Measurements from ENCODE around the gene ADAP2. TPM values are rescaled to one million over a fixed set of nuclear protein-coding genes. Genes with fewer than 3 reads are reported as not detected.

Gene ADAP2
- total RNA-seq, 2 experiments from 2014 or later: 0.72 to 1.2 TPM

DNA sequence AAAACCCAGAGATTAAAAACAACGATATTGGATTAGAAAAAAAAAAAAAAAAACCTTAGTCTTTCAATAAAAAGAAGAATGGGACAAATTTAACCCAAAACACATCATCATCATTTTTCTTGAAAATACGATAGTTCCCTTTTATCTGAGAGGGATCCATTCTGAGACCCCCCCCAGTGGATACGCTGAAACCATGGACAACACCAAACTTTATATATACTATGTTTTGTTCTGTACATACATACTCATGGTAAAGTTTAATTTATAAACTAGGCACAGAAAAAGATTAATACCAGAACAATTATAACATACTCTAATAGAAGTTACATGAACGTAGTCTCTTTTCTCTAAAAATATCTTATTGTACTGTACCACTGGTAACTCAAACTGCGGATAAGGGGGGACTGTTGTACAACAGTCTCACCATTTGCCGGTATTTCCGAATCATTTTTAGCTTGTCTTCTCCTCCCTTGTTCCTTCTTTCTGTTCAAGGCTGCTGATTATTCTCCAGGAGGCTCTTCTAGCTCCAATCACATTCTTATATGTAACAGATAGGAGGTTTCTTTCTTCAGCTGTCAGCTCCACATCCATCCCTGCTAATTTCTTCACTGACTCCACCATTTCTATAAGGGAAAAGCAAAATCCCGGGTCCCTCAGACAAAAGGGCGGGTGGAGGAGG, 86.1 kb downstream of the ADAP2 start:
- H3K4me3 Mint-ChIP-seq: peak overlapping the region; percentile 73
- no peak for ATAC-seq
- peaks cover 5% of the 10 kb centered on the region for H3K27me3 Mint-ChIP-seq
- DNase-seq: no peak
- H3K9me3 Mint-ChIP-seq (ENCODE audit: low read depth): no peaks in the 10 kb centered on the region
- CTCF ChIA-PET: interaction anchor here (0.5 to 1.1 kb wide), 5 partner anchors 206 to 472 kb away, joined by 3 to 4 read pairs (median 3); no protein-coding TSS in a partner anchor
- intact Hi-C loops (cut with DNase I, micrococcal nuclease): loop anchor here (1.0 to 5.0 kb wide), 4 partner anchors 36 to 89 kb away; partner anchors contain the start of gene RNF135 (in 1 of the 2)
- H3K4me1 Mint-ChIP-seq: peaks cover 18% of the 10 kb centered on the region
- peaks cover 2% of the 10 kb centered on the region for H3K36me3 Mint-ChIP-seq (ENCODE audit: low read depth)
- peak overlapping the region; percentile 68 for H3K27ac Mint-ChIP-seq
- POLR2A ChIA-PET: interaction anchor here (1.0 to 1.9 kb wide), 2 partner anchors 311 to 347 kb away, joined by 5 read pairs; no protein-coding TSS in a partner anchor

DNA sequence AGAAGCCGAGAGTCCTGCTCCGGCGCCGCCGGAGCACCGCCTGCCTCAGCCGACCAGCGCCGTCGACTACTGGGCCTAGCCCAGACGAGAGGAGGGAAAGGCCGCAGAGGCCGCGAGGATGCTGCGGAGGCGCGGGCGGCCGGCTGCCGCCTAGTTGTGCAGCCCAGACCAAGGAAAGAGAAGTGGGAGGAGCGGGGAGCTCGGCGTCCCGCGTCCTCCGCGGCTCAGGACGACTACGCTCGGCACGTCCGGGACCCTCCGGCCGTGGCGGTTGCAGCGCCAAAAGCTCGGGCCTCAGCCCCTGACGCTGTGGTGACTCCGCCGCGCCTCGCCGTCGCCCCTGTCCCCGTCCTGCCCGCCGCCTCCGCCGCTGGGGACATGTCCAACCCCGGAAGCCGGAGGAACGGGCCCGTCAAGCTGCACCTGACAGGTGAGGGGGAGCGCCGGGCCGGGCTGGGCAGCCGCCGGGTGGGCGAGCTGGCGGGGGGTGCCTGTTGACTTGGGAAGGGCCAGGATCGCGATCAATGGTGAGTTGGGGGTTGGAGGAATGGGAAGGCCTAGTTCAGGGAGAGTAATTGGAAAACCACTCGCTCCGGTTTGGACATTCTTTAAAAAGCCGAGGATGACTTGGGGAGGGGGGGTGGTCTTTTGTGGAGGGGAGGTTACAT, 86.8 kb downstream of the ADAP2 start:
- Mint-ChIP-seq H3K4me1 (peaks cover 18% of the 10 kb centered on the region), H3K36me3 (ENCODE audit: low read depth) (peaks cover 2% of the 10 kb centered on the region), H3K27me3 (peaks cover 5% of the 10 kb centered on the region), H3K9me3 (ENCODE audit: low read depth) (no peaks in the 10 kb centered on the region), H3K4me3 (peak overlapping the region; percentile 73), H3K27ac (peak overlapping the region; percentile 75)
- CTCF ChIA-PET: interaction anchor here (0.5 to 1.1 kb wide), 6 partner anchors 205 to 472 kb away, joined by 3 to 4 read pairs (median 3); no protein-coding TSS in a partner anchor
- POLR2A ChIA-PET: interaction anchor here (0.6 to 1.9 kb wide), 3 partner anchors 38 to 346 kb away, joined by 3 to 5 read pairs (median 5); partner anchors contain the start of gene RNF135
- intact Hi-C loops (cut with DNase I, micrococcal nuclease): loop anchor here (1.0 to 5.0 kb wide), 4 partner anchors 36 to 89 kb away; partner anchors contain the start of gene RNF135 (in 1 of the 2)
- ATAC-seq: peak; percentile 71
- peak; percentile 70 for DNase-seq

Other genes with a start within 250 kb of the ADAP2 start
- 10 to 100 TPM; 39.2 to 44.1 TPM for gene CRLF3, start 97.3 kb upstream of the ADAP2 start, total RNA-seq
- 10 to 100 TPM; 33.1 to 40.8 TPM for gene ATAD5, start 90.0 kb upstream of the ADAP2 start, total RNA-seq
- gene TEFM, start 15.7 kb upstream of the ADAP2 start, total RNA-seq: 10 to 100 TPM; 13.4 to 15.3 TPM
- 1 to 10 TPM; 5.8 to 6.0 TPM for gene RNF135, start 49.1 kb downstream of the ADAP2 start, total RNA-seq
- gene NF1, start 173.0 kb downstream of the ADAP2 start, total RNA-seq: 10 to 100 TPM; 22.1 to 26.2 TPM

Data from activated CD4-positive, alpha-beta T cell treated with anti-CD3 and anti-CD28 coated beads for 36 hours (primary cell).